Muscle of leg (tissue), 16 donors: Measurements from ENCODE around the gene CEACAM5. TPM values are rescaled to one million over a fixed set of nuclear protein-coding genes. Genes with fewer than 3 reads are reported as not detected.

Experiments used
- DNase-seq: peaks from one replicate; pipeline ENCODE4 v3.0.0; 2013
- H3K27ac ChIP-seq: one replicate; pipeline ENCODE4 v1.5.1; 2013; ENCODE audit warnings: mild to moderate bottlenecking, low read length, control low read depth
- H3K27me3 ChIP-seq: one replicate; pipeline ENCODE4 v1.6.1; 2013; ENCODE audit warnings: low read length; ENCODE audit not compliant: control insufficient read depth, insufficient read depth
- H3K36me3 ChIP-seq: one replicate; pipeline ENCODE4 v1.6.1; 2013; ENCODE audit warnings: low read length; ENCODE audit not compliant: control insufficient read depth, insufficient read depth
- H3K4me1 ChIP-seq: one replicate; pipeline ENCODE4 v1.6.1; 2013; ENCODE audit warnings: low read length; ENCODE audit not compliant: control insufficient read depth, insufficient read depth
- H3K4me3 ChIP-seq: one replicate; pipeline ENCODE4 v1.5.1; 2013; ENCODE audit warnings: low read length, control low read depth
- H3K9me3 ChIP-seq: replicated peaks from 2 replicates; pipeline ENCODE4 v1.6.1; 2013; ENCODE audit warnings: low read depth, low read length; ENCODE audit not compliant: control insufficient read depth
- WGBS: methylation state at CpG from one replicate; pipeline ENCODE4 v1.1.5; 2013; ENCODE audit warnings: missing lambda C conversion rate; ENCODE audit not compliant: insufficient coverage; 5-methylcytosine and 5-hydroxymethylcytosine counted together
- long read RNA-seq, 11 donors: transcript quantifications; one replicate each; lab custom pipeline, GENCODE V29; 2026
- polyA plus RNA-seq, 8 donors: library from polyadenylated mRNA; unstranded; fragments of 120-200 nt; gene quantifications; one replicate each; pipeline versions ENCODE4 v1.2.1 to v1.2.3, GENCODE V29; 2013; ENCODE audit warnings: inconsistent platforms in 1 of 8, low replicate concordance in 1 of 8; ENCODE audit not compliant: insufficient read length in 8 of 8, insufficient read depth in 1 of 8
- total RNA-seq: library from RNA; stranded (reverse); fragments of 120-200 nt; gene quantifications from one replicate; pipeline ENCODE4 v1.2.4, GENCODE V29; 2013

CEACAM5 gene
- total RNA-seq, result not detected
- polyA plus RNA-seq, result 1 to 10 TPM in 1 of 8 donors, under 1 TPM in 3, not detected in 4; 0.05 to 2.0 (median 0.44) TPM
- long read RNA-seq, donor 1, result 0 reads
- long read RNA-seq, donor 2, result 0 reads
- long read RNA-seq, donor 3, result 0 reads
- long read RNA-seq, donor 4, result 0 reads
- long read RNA-seq, donor 5, result 0 reads
- long read RNA-seq, donor 6, result 0 reads
- long read RNA-seq, donor 7, result 0 reads
- long read RNA-seq, donor 8, result 0 reads
- long read RNA-seq, donor 9, result 0 reads
- long read RNA-seq, donor 10, result 0 reads
- long read RNA-seq, donor 11, result 0 reads

DNA sequence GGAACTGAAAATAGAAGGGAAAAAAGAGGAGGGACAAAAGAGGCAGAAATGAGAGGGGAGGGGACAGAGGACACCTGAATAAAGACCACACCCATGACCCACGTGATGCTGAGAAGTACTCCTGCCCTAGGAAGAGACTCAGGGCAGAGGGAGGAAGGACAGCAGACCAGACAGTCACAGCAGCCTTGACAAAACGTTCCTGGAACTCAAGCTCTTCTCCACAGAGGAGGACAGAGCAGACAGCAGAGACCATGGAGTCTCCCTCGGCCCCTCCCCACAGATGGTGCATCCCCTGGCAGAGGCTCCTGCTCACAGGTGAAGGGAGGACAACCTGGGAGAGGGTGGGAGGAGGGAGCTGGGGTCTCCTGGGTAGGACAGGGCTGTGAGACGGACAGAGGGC is at the start of gene CEACAM5:
Gene CEACAM5, plus strand, starts transcription at position 146 of the 400 bp plus-strand sequence. Its CDS starts 106 bp downstream, at position 252.
- Histone ChIP-seq H3K36me3 (no peaks in the 10 kb centered on the region), H3K4me3 (no peak within 1 kb of the TSS), H3K4me1 (no peaks in the 10 kb centered on the region), H3K27me3 (peaks cover 3% of the 10 kb centered on the region), H3K9me3 (no peaks in the 10 kb centered on the region), H3K27ac (no peak within 1 kb of the TSS)
- 17% methylated on average over 1 of the region's 4 CpGs for WGBS
- DNase-seq, result no peak

DNA sequence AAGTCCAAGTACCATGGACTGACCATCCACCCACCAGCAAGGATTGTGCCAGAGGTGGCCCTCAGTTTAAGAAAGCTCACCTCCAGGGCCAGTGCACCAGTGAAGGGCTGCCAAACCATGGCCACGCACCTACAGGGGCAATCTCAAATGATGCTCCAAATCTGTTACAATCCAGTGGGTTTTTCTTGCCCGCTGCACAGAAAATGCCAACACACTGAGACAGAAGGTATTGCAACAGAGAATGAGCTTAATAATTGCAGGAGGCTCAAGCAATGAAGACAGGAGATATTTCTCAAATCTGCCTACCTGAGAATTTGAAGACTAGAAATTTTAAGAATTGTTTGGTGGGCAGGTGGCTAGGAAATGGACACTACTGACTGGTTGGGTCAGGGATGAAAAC is 42.4 kb upstream of the CEACAM5 start:
- no peaks in the 10 kb centered on the region for H3K27me3 ChIP-seq
- no peaks in the 10 kb centered on the region for H3K4me1 ChIP-seq
- no peak overlapping the region for H3K4me3 ChIP-seq
- DNase-seq, result no peak
- WGBS, result 67% methylated on average over 1 of the region's 2 CpGs
- no peak overlapping the region for H3K27ac ChIP-seq
- H3K36me3 ChIP-seq, result no peaks in the 10 kb centered on the region
- H3K9me3 ChIP-seq, result peaks cover 7% of the 10 kb centered on the region

DNA sequence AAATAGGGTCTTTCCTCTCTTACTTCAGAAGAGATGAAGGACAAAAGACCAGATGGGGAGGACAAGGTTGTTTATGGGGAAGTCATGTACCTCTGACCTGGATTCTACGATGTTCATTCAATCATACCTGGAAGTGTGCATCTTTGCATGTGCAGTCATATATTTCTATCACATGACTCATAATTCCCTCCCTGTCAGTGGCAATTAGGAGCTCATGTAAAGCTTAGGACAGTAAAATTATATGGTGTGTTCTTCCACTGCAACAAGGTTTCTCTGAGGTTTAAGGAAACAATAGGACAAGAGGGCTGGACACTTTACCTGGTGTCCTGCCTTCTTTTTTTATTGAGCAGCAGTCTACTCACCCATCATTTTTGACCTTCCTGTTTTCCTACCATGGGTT is 40.1 kb upstream of the CEACAM5 start:
- WGBS, result no CpG with 5 or more reads among the region's 1 CpG
- H3K4me1 ChIP-seq, result no peaks in the 10 kb centered on the region
- no peaks in the 10 kb centered on the region for H3K36me3 ChIP-seq
- no peak for DNase-seq
- no peak overlapping the region for H3K4me3 ChIP-seq
- H3K9me3 ChIP-seq, result peaks cover 7% of the 10 kb centered on the region
- no peak overlapping the region for H3K27ac ChIP-seq
- H3K27me3 ChIP-seq, result no peaks in the 10 kb centered on the region

DNA sequence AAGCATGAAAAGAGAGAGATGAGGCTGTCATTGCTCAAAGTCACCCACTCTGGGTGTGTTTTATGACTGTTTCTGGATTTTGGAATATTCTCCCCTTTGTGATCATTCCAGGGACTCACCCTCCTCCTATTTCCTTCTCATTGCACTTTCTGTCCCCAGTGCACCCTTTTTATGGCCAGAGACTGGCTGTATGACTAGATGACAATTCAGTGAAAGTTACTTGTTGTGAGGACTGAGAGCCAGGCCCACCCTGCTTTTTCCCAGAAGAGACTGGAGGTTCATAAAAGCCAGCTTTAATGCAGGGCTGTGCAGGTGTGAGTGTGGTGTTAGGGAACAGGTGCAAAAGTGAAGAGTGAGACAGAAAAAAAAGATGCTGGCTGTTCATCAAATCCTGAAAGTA is 37.7 kb upstream of the CEACAM5 start:
- peaks cover 6% of the 10 kb centered on the region for H3K9me3 ChIP-seq
- H3K27me3 ChIP-seq, result no peaks in the 10 kb centered on the region

DNA sequence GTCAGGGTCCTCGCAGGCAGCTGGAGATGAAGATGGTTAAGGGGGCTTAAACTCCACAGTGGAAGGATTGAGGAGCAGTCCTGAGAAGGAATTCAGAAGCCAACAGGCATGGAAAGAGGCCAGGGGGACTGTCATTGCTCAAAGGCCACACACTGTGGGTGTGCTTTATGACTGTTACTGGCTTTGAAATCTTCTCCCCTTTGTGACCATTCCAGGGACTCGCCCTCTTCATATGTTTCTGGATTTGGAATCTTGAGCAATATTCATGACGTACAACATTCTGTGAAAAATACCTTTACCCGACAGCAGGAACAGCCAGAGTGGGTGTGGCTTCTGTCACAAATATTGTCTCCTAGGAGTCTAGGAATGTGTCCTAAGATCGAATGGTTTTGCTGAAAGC is 36.9 kb upstream of the CEACAM5 start:
- Histone ChIP-seq H3K4me1 (no peaks in the 10 kb centered on the region), H3K27me3 (no peaks in the 10 kb centered on the region), H3K36me3 (no peaks in the 10 kb centered on the region), H3K27ac (no peak overlapping the region), H3K9me3 (no peaks in the 10 kb centered on the region), H3K4me3 (no peak overlapping the region)
- 65% methylated on average over 5 of the region's 5 CpGs for WGBS
- no peak for DNase-seq

More for the DNA sequence above, 37.7 kb upstream of the CEACAM5 start:
- H3K4me1 ChIP-seq, result no peaks in the 10 kb centered on the region
- H3K36me3 ChIP-seq, result no peaks in the 10 kb centered on the region
- DNase-seq, result no peak
- H3K27ac ChIP-seq, result no peak overlapping the region
- no peak overlapping the region for H3K4me3 ChIP-seq

DNA sequence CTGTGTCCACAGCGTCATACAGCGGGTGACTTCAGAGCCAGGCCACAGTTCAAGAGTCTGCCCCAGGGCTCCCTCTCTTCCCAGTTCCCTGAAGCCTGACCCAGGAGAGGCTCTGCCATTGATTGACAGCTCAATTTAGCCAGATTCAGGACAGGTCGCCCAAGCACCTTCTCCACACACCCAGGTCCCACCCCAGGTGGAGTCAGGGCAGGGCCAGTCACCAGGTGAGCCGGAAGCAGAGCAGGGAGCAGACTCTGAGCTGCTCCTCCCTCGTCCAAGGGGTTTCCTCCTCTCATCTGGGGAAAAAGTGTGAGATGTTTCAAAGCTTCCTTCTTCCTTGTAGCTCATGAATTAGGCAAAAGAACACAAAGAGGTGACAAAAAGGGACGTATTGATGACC is 26.0 kb upstream of the CEACAM5 start:
- no peaks in the 10 kb centered on the region for H3K27me3 ChIP-seq

DNA sequence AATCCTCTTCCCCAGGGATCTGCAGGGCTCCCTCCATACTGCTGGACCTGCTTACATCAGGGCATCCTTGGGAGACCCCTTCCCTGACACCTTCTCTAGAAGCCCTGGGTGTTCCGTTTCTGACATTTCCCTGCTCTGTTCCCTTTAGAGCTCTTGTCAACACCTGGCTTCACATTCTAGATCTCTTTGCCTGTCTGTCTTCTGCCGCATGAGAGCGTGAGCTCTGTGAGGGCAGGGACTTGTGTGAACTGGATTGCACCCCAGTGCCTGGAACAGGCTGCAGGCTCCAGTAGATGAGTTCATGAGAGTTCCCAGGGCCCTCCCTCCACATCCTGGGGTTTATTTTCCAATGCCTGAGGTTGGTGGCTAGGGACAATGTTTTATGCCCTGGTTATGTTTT is 21.0 kb upstream of the CEACAM5 start:
- H3K27me3 ChIP-seq, result no peaks in the 10 kb centered on the region
- H3K4me3 ChIP-seq, result no peak overlapping the region
- no peaks in the 10 kb centered on the region for H3K36me3 ChIP-seq
- no peaks in the 10 kb centered on the region for H3K9me3 ChIP-seq
- 74% methylated on average over 3 of the region's 3 CpGs for WGBS
- H3K27ac ChIP-seq, result no peak overlapping the region
- DNase-seq, result no peak
- H3K4me1 ChIP-seq, result no peaks in the 10 kb centered on the region

More for the DNA sequence above, 26.0 kb upstream of the CEACAM5 start:
- no peak overlapping the region for H3K4me3 ChIP-seq
- no peak overlapping the region for H3K27ac ChIP-seq
- 66% methylated on average over 2 of the region's 6 CpGs for WGBS
- H3K36me3 ChIP-seq, result no peaks in the 10 kb centered on the region
- no peak for DNase-seq
- H3K4me1 ChIP-seq, result no peaks in the 10 kb centered on the region
- H3K9me3 ChIP-seq, result no peaks in the 10 kb centered on the region

DNA sequence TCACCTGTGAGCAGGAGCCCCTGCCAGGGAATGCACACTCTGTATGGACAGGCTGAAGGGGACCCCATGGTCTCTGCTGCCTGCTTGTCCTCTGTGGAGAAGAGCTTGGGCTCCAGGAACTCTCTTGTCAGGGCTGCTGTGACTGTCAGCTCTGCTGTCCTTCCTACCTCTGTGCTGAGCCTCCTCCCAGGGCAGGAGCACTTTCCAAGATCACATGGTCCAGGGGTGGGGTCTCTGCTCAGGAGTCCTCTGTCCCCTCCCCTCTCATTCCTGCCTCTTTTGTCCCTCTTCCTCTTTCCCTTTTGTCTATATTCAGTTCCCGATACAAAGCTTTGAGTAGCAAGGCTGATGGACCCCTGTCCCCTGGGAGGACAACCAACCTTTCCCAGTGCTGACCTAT is 20.3 kb upstream of the CEACAM5 start, which contains the start of gene CEACAM7:
Gene CEACAM7, minus strand, starts transcription at position 173 of the 400 bp plus-strand sequence. Its CDS starts 105 bp downstream, at position 68.
- no peak for DNase-seq
- Histone ChIP-seq H3K27ac (no peak within 1 kb of the TSS), H3K36me3 (no peaks in the 10 kb centered on the region), H3K4me1 (no peaks in the 10 kb centered on the region), H3K4me3 (no peak within 1 kb of the TSS), H3K9me3 (no peaks in the 10 kb centered on the region), H3K27me3 (no peaks in the 10 kb centered on the region)
- WGBS, result 100% methylated on average over 1 of the region's 1 CpG

DNA sequence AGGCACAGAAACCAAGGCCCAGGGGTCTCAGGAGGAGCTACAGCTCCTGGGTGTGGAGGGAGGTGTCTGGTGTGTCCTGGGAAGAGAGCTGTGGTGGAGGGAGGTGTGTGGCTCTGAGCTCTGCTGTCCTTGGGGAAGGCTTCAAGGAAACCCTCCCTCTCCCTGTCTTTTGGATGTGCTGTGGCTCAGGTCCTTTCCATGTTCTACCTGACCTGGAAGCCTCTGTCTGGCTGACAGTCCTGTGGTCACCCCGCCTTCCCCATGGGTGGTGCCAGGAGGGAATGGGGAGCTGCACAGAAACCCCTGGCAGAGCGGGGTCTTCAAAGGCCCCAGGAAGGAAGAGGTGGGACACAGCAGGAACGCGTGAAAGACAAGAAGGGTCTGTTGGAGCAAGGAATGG is 19.7 kb upstream of the CEACAM5 start:
- H3K4me3 ChIP-seq, result no peak overlapping the region
- DNase-seq, result no peak
- no peak overlapping the region for H3K27ac ChIP-seq
- no peaks in the 10 kb centered on the region for H3K9me3 ChIP-seq
- H3K27me3 ChIP-seq, result no peaks in the 10 kb centered on the region
- no peaks in the 10 kb centered on the region for H3K4me1 ChIP-seq
- WGBS, result 64% methylated on average over 2 of the region's 4 CpGs
- H3K36me3 ChIP-seq, result no peaks in the 10 kb centered on the region

DNA sequence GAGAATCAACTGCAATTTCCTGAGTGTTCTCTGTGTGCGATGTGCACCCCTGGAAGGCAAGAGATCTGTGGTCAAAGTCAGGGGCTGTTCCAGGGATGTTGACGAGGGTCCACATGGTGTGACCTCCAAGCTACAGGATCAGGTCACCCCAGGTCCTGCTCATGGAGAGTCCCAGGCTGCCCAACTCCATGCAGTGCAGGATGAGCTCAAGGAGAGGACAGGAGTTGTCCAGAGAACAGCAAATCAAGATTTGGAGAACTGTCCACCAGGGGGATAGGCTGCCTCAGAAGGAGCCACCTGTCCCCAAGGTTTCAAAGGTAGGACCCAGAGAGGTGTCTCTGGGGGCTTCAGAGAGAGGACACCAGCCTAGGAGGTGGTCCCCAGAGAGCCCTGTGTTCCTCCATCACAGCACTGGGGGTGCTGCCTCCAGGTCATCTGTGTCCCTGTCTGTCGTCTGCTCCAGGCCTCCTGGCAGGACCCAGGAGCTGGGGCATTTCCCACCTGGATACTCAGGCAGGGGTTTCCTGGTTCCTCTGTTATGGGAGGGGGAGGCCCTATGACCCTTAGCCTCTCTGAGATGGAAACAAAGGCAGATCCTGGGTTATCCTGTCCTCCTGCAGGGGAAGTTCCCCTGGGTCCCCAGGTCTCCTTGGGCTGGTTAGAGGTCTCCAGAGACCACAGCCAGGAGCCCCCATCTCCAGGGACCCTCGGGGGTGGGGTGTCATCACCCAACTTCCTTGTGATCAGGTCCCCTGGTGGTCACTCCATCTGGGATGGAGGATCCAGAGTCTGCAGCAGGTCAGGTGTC is 18.2 kb upstream of the CEACAM5 start:
- no peak overlapping the region for H3K27ac ChIP-seq
- no peaks in the 10 kb centered on the region for H3K36me3 ChIP-seq
- H3K4me1 ChIP-seq, result no peaks in the 10 kb centered on the region
- H3K4me3 ChIP-seq, result no peak overlapping the region
- WGBS, result 73% methylated on average over 2 of the region's 4 CpGs
- no peaks in the 10 kb centered on the region for H3K27me3 ChIP-seq
- H3K9me3 ChIP-seq, result no peaks in the 10 kb centered on the region
- DNase-seq, result no peak
